Prostate gland (tissue), 2 donors: ENCODE data around the gene ANGPTL2.

Source experiments
- POLR2A ChIP-seq: fragments of 450-650 bp; IDR thresholded peaks from one replicate; pipeline ENCODE4 v1.6.1; 2016; ENCODE audit warnings: antibody characterized with exemption, mild to moderate bottlenecking
- POLR2AphosphoS5 ChIP-seq: sonication (generic); formaldehyde crosslinking; IDR thresholded peaks from one replicate; pipeline ENCODE4 v1.6.1; 2017; ENCODE audit warnings: antibody characterized with exemption
- TF ChIP-seq, protein P1 (sequence below), 4 experiments: fragments of 200-600 bp in 2 of 4; fragments of 450-650 bp in 2 of 4; sonication (generic) in 2 of 4; IDR thresholded peaks; 1 replicate in 3 of 4; 2 replicates in 1 of 4; pipeline ENCODE4 v1.5.1; 2016 to 2019; ENCODE audit warnings: antibody characterized with exemption in 4 of 4, mild to moderate bottlenecking in 2 of 4, moderate library complexity in 2 of 4

GRCh38 chr9:127124111-127124531 is 1.7 kb upstream of the ANGPTL2 start:
- no peak for TF ChIP-seq POLR2AphosphoS5
- TF ChIP-seq, protein P1, sequence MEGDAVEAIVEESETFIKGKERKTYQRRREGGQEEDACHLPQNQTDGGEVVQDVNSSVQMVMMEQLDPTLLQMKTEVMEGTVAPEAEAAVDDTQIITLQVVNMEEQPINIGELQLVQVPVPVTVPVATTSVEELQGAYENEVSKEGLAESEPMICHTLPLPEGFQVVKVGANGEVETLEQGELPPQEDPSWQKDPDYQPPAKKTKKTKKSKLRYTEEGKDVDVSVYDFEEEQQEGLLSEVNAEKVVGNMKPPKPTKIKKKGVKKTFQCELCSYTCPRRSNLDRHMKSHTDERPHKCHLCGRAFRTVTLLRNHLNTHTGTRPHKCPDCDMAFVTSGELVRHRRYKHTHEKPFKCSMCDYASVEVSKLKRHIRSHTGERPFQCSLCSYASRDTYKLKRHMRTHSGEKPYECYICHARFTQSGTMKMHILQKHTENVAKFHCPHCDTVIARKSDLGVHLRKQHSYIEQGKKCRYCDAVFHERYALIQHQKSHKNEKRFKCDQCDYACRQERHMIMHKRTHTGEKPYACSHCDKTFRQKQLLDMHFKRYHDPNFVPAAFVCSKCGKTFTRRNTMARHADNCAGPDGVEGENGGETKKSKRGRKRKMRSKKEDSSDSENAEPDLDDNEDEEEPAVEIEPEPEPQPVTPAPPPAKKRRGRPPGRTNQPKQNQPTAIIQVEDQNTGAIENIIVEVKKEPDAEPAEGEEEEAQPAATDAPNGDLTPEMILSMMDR (IDR thresholded peaks at IDR 0.05) = no peak
- no peak for TF ChIP-seq POLR2A
